ENCODE measurements around the gene SPINT3. TPM values are rescaled to one million over a fixed set of nuclear protein-coding genes. Genes with fewer than 3 reads are reported as not detected.
A peak's percentile ranks its signal among the peaks of the same experiment; 100 is the strongest.
"Not testable (repeated sequence)": the region's sequence is repeated elsewhere in the genome, so short reads cannot be mapped to it uniquely, and the experiment has no call there.

The SPINT3 gene
- polyA plus RNA-seq, 1 donor: not detected

GRCh38 chr20:45502561-45502960, 12.9 kb downstream of the SPINT3 start:
- DNase-seq: no peak

GRCh38 chr20:45501600-45501999, 13.8 kb downstream of the SPINT3 start:
- no peak for DNase-seq

- no peak for DNase-seq
These were observed 15.4 kb downstream of the SPINT3 start for GRCh38 chr20:45500022-45500421.

- no peak for DNase-seq
These were observed 17.4 kb downstream of the SPINT3 start for GRCh38 chr20:45497971-45498494.

- DNase-seq: no peak
These were observed 19.3 kb downstream of the SPINT3 start for GRCh38 chr20:45496166-45496565.

- DNase-seq: no peak
These were observed 19.9 kb downstream of the SPINT3 start for GRCh38 chr20:45495501-45495941.

- DNase-seq: no peak
These were observed 26.3 kb downstream of the SPINT3 start for GRCh38 chr20:45489083-45489531.

- no peak for DNase-seq
These were observed 28.2 kb downstream of the SPINT3 start for GRCh38 chr20:45487231-45487635.

- no peak for DNase-seq
These were observed 30.0 kb downstream of the SPINT3 start for GRCh38 chr20:45485388-45485787.

GRCh38 chr20:45484676-45485075, 30.7 kb downstream of the SPINT3 start:
- no peak for DNase-seq

- no peak for DNase-seq
These were observed 35.6 kb downstream of the SPINT3 start for GRCh38 chr20:45479822-45480221.

- not testable (repeated sequence) for DNase-seq
These were observed 37.8 kb downstream of the SPINT3 start for GRCh38 chr20:45477530-45478148.

- DNase-seq: not testable (repeated sequence)
These were observed 43.1 kb downstream of the SPINT3 start for GRCh38 chr20:45472286-45472685.

GRCh38 chr20:45470937-45471336, 44.5 kb downstream of the SPINT3 start:
- DNase-seq: peak; percentile 28

- DNase-seq: peak; percentile 80
These were observed 45.0 kb downstream of the SPINT3 start for GRCh38 chr20:45470262-45470931.

GRCh38 chr20:45469336-45470261, 45.8 kb downstream of the SPINT3 start, which contains the start of gene WFDC2:
TSS of gene WFDC2 (plus strand) at chr20:45469753. CDS start at chr20:45469782, 29 bp downstream.
- peak; percentile 57 for DNase-seq

GRCh38 chr20:45467861-45468260, 47.6 kb downstream of the SPINT3 start:
- no peak for DNase-seq

GRCh38 chr20:45467172-45467571, 48.2 kb downstream of the SPINT3 start:
- DNase-seq: no peak

- DNase-seq: no peak
These were observed 49.7 kb downstream of the SPINT3 start for GRCh38 chr20:45465491-45466266.

GRCh38 chr20:45463709-45464108, 51.7 kb downstream of the SPINT3 start:
- no peak for DNase-seq

GRCh38 chr20:45462711-45463509, 52.5 kb downstream of the SPINT3 start:
- DNase-seq: no peak

Measured in left kidney (tissue), 2 donors.